Colonic mucosa (tissue), 4 donors: ENCODE data around the gene MYLK3. TPM values are rescaled to one million over a fixed set of nuclear protein-coding genes. Genes with fewer than 3 reads are reported as not detected.

Experiments used
- DNase-seq: peaks from one replicate; pipeline ENCODE4 v3.0.0-alpha.2; 2020
- H3K27ac ChIP-seq: fragments of 200-600 bp; one replicate; pipeline ENCODE4 v1.8.0; 2021
- H3K27me3 ChIP-seq: fragments of 200-600 bp; one replicate; pipeline ENCODE4 v1.8.0; 2021
- H3K36me3 ChIP-seq: fragments of 200-600 bp; one replicate; pipeline ENCODE4 v1.8.0; 2021
- H3K4me1 ChIP-seq: fragments of 200-600 bp; one replicate; pipeline ENCODE4 v1.8.0; 2021; ENCODE audit warnings: mild to moderate bottlenecking
- H3K4me3 ChIP-seq: fragments of 200-600 bp; one replicate; pipeline ENCODE4 v1.8.0; 2021
- H3K9ac ChIP-seq, 2 donors: one replicate each; pipeline ENCODE4 v1.7.0; 2013; ENCODE audit warnings: control low read depth in 2 of 2, low read depth in 2 of 2, low read length in 2 of 2
- H3K9me3 ChIP-seq: fragments of 200-600 bp; one replicate; pipeline ENCODE4 v1.8.0; 2021
- intact Hi-C: fragments of 100-400 bp; cut with DNase I; formaldehyde crosslinking; loops from one replicate; pipeline ENCODE4 v1.14.1; 2022
- total RNA-seq, 2 donors: library from RNA; stranded (reverse); fragmentation: NEBNext Ultra II Directional in 1 of 2; extraction: Animal tissue kit (Norgen Biotek cat#: 25700) in 1 of 2; gene quantifications; one replicate each; pipeline ENCODE4 v1.2.1, GENCODE V29; 2021
- TF ChIP-seq, protein P1 (sequence below): fragments of 200-600 bp; IDR thresholded peaks from one replicate; pipeline ENCODE4 v1.8.0; 2022; ENCODE audit warnings: antibody characterized with exemption, mild to moderate bottlenecking
- donor health status: healthy.
- donor health status: DM: no; HTN: no; CAD: no.
- donor health status: DM: no; HTN: no; CAD: no.

Gene MYLK3
- total RNA-seq, 2 donors from 2014 or later, result 0.58 TPM; not detected in 1

GRCh38 chr16:46714797-46715591 is 33.1 kb downstream of the MYLK3 start:
- Histone ChIP-seq H3K36me3 (no peaks in the 10 kb centered on the region), H3K9ac (no peak overlapping the region), H3K27me3 (no peaks in the 10 kb centered on the region), H3K4me3 (no peak overlapping the region), H3K4me1 (no peaks in the 10 kb centered on the region), H3K9me3 (no peaks in the 10 kb centered on the region), H3K27ac (no peak overlapping the region)
- TF ChIP-seq, protein P1, sequence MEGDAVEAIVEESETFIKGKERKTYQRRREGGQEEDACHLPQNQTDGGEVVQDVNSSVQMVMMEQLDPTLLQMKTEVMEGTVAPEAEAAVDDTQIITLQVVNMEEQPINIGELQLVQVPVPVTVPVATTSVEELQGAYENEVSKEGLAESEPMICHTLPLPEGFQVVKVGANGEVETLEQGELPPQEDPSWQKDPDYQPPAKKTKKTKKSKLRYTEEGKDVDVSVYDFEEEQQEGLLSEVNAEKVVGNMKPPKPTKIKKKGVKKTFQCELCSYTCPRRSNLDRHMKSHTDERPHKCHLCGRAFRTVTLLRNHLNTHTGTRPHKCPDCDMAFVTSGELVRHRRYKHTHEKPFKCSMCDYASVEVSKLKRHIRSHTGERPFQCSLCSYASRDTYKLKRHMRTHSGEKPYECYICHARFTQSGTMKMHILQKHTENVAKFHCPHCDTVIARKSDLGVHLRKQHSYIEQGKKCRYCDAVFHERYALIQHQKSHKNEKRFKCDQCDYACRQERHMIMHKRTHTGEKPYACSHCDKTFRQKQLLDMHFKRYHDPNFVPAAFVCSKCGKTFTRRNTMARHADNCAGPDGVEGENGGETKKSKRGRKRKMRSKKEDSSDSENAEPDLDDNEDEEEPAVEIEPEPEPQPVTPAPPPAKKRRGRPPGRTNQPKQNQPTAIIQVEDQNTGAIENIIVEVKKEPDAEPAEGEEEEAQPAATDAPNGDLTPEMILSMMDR, result no peak
- DNase-seq, result no peak
- intact Hi-C loops, result no loop called here

DNA sequence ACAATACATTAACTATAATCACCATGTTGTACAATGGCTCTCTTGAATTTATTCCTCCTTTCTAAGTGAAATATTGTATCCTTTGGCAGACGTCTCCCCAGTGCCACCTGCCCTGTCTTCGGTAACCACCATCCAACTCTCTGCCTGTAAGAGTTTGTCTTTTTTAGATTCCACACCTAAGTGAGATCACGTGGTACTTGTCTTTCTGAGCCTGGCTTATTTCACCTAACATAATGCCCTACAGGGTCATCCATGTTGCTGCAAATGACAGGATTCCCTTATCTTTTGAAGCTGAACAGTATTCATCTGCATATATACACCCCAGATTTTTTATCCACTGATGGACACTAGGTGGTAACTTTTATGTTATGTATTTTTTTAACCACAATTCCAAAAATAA is 34.5 kb downstream of the MYLK3 start:
- DNase-seq, result no peak
- no peak overlapping the region for H3K9ac ChIP-seq
- no peaks in the 10 kb centered on the region for H3K27me3 ChIP-seq
- H3K36me3 ChIP-seq, result no peaks in the 10 kb centered on the region
- TF ChIP-seq, protein P1, result no peak
- no peaks in the 10 kb centered on the region for H3K4me1 ChIP-seq
- H3K4me3 ChIP-seq, result no peak overlapping the region
- no peaks in the 10 kb centered on the region for H3K9me3 ChIP-seq
- intact Hi-C loops, result no loop called here
- H3K27ac ChIP-seq, result no peak overlapping the region

DNA sequence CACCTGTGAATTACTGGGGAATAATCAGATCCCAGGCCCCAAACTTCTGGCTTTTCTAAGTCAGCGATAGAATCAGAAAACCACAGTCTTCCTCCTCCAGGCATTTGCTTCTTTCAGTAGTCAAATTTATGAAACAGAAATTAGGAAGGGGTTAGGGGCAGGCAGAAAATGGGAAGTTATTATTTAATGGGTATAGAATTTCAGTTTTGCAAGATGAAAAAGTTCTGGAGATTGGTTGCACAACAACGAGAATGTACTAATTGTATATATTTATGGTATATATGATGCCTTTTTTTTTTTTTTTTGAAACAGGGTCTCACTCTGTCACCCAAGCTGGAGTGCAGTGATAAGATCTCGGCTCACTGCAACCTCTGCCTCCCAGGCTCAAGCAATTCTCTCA is 35.2 kb downstream of the MYLK3 start:
- no peak for DNase-seq
- intact Hi-C loops, result no loop called here
- H3K9ac ChIP-seq, result no peak overlapping the region

GRCh38 chr16:46711106-46712058 is 36.8 kb downstream of the MYLK3 start:
- TF ChIP-seq, protein P1, result no peak
- no peak for DNase-seq
- no peaks in the 10 kb centered on the region for H3K27me3 ChIP-seq
- no peak overlapping the region for H3K9ac ChIP-seq
- intact Hi-C loops, result no loop called here
- H3K27ac ChIP-seq, result no peak overlapping the region
- no peaks in the 10 kb centered on the region for H3K4me1 ChIP-seq
- H3K9me3 ChIP-seq, result no peaks in the 10 kb centered on the region
- H3K36me3 ChIP-seq, result no peaks in the 10 kb centered on the region
- no peak overlapping the region for H3K4me3 ChIP-seq

More for the DNA sequence above, 35.2 kb downstream of the MYLK3 start:
- H3K9me3 ChIP-seq, result no peaks in the 10 kb centered on the region
- TF ChIP-seq, protein P1, result no peak
- no peaks in the 10 kb centered on the region for H3K36me3 ChIP-seq
- H3K27me3 ChIP-seq, result no peaks in the 10 kb centered on the region
- H3K4me1 ChIP-seq, result no peaks in the 10 kb centered on the region
- no peak overlapping the region for H3K27ac ChIP-seq
- no peak overlapping the region for H3K4me3 ChIP-seq

DNA sequence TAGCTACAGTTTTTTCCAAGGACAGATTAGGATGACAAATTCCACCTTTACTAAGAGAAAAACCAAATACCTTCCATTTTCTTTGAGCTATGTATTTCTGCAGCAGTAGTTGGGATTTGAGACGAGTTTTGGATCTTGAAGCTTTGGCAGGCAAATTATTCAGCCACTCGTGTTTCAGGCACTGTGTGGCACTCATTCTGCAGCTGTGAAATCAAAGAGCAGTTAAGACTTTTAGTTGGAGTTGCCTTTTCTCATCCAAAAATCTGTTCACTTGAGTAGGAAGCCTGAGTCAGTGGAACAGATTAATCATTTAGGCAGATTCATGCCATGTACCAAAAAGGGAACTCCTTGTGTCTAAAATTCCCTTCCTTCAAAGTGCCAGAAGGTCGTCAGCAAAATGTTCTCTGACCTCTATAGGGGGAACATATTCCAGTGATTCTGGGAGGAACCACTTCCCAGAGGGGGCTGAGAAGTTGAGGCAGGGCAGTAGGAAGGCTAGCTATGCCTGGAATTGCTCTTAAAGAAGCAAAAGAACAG is 38.6 kb downstream of the MYLK3 start:
- no peak for DNase-seq
- Histone ChIP-seq H3K27me3 (no peaks in the 10 kb centered on the region), H3K36me3 (no peaks in the 10 kb centered on the region), H3K9me3 (no peaks in the 10 kb centered on the region), H3K4me3 (no peak overlapping the region), H3K27ac (no peak overlapping the region), H3K9ac (no peak overlapping the region), H3K4me1 (no peaks in the 10 kb centered on the region)
- intact Hi-C loops, result no loop called here
- TF ChIP-seq, protein P1, result no peak
